Measurements from ENCODE around the gene ZSCAN16. TPM values are rescaled to one million over a fixed set of nuclear protein-coding genes. Genes with fewer than 3 reads are reported as not detected.
A peak's percentile ranks its signal among the peaks of the same experiment; 100 is the strongest.
"Not testable (repeated sequence)": the region's sequence is repeated elsewhere in the genome, so short reads cannot be mapped to it uniquely, and the experiment has no call there.

The ZSCAN16 gene
- polyA plus RNA-seq, 2 donors, result 3.7 to 6.3 TPM

DNA sequence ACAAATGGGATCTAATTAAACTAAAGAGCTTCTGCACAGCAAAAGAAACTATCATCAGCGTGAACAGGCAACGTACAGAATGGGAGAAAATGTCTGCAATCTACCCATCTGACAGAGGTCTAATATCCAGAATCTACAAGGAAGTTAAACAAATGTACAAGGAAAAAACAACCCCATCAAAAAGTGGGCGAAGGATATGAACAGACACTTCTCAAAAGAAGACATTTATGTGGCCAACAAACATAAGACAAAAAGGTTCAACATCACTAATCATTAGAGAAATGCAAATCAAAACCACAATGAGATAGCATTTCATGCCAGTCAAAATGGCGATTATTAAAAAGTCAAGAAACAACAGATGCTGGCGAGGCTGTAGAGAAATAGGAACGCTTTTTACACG, 22.2 kb upstream of the ZSCAN16 start:
- H3K27ac ChIP-seq (ENCODE audit: low read depth in 2 of 2, low read length in 1 of 2); H3K4me1 ChIP-seq (ENCODE audit: control insufficient read depth in 2 of 2, insufficient read depth in 2 of 2, low read length in 1 of 2); H3K4me3 ChIP-seq (ENCODE audit: low read depth in 1 of 2, low read length in 2 of 2); H3K9me3 ChIP-seq (ENCODE audit: control insufficient read depth in 2 of 2, insufficient read depth in 1 of 2, low read depth in 1 of 2, low read length in 1 of 2); H3K36me3 ChIP-seq (ENCODE audit: control insufficient read depth in 2 of 2, insufficient read depth in 2 of 2, low read length in 1 of 2); H3K27me3 ChIP-seq (ENCODE audit: control insufficient read depth in 1 of 2, insufficient read depth in 2 of 2, low read length in 2 of 2): not testable (repeated sequence)
- WGBS, 2 donors, result 81 to 82% methylated on average over 7 of the region's 7 CpGs

DNA sequence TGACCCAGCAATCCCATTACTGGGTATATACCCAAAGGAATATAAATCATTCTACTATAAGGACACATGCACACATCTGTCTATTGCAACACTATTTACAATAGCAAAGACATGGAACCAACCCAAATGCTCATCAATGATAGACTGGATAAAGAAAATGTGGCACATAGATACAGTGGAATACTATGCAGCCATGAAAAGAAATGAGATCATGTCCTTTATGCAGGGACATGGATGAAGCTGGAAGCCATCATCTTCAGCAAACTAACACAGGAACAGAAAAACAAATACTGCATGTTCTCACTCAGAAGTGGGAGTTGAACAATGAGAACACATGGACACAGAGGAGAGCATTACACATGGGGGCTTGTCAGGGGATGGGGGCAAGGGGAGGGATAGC, 21.7 kb upstream of the ZSCAN16 start:
- H3K4me1 ChIP-seq (ENCODE audit: control insufficient read depth in 2 of 2, insufficient read depth in 2 of 2, low read length in 1 of 2), result not testable (repeated sequence)

DNA sequence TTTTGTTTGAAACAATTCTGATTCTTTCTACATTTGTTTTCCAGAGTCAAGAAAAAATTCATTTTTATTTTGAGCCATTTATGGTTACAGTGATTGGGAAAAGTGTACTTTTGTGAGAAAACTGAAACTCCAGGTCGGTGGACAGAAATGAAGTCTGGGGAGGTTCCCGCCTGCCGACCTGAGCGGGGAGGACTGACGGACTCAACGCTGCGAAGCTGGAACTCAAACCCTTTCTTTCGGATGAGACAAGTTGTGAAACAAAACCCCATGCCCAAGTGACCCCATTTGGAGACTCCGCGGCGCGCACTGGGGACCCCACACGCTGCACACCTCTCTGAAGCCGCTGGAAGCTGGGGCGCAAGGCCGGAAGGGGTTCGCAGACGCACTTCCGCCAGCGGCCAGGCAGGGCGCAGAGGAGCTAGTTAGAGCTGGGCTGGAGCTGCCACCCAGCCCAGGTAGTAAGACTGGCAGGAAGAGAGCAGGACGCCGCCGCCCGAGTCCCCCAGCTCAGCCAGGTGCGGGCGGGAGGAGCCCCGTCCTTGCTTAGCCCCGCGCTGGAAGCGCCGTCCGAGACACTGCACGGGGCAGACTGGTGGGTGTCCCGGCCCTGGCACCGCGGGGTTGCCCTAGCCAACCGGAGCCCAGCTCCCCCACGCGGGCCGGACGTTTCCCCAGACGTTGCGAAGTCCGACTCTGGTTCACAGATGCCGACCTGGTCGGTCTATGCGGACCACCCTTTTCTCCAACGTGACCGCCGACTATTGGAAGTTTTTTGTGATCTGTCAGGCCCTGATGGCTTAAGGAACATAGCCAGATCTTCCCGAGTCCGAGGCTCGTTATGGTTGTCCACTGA, 19.8 kb upstream of the ZSCAN16 start:
- Histone ChIP-seq H3K27ac (ENCODE audit: low read depth in 2 of 2, low read length in 1 of 2) (peak overlapping the region; percentile 81 to 92), H3K27me3 (ENCODE audit: control insufficient read depth in 1 of 2, insufficient read depth in 2 of 2, low read length in 2 of 2) (no peaks in the 10 kb centered on the region)

More for the DNA sequence above, 21.7 kb upstream of the ZSCAN16 start:
- H3K4me3 ChIP-seq (ENCODE audit: low read depth in 1 of 2, low read length in 2 of 2); H3K9me3 ChIP-seq (ENCODE audit: control insufficient read depth in 2 of 2, insufficient read depth in 1 of 2, low read depth in 1 of 2, low read length in 1 of 2); H3K36me3 ChIP-seq (ENCODE audit: control insufficient read depth in 2 of 2, insufficient read depth in 2 of 2, low read length in 1 of 2); H3K27me3 ChIP-seq (ENCODE audit: control insufficient read depth in 1 of 2, insufficient read depth in 2 of 2, low read length in 2 of 2); H3K27ac ChIP-seq (ENCODE audit: low read depth in 2 of 2, low read length in 1 of 2): not testable (repeated sequence)

DNA sequence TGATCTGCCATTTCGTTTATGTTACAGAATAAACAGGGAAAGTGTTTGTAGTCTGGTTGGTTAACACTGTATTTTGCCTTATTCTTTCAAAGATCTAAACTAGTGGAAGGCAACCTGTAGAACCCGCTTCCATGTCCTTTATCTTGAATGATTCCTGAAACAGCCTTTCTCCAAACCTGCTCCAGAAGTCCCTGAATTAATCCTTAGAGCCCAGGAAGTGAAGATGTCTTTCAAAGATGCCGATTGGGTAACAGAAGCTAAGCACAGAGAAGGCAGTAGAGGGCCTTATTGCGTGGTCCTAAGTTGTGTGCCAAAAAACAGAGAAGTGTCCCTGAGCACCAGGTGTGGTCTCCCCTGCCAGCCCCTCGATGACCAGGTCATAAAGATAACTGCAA, 19.2 kb upstream of the ZSCAN16 start:
- no peaks in the 10 kb centered on the region for H3K9me3 ChIP-seq (ENCODE audit: control insufficient read depth in 2 of 2, insufficient read depth in 1 of 2, low read depth in 1 of 2, low read length in 1 of 2)
- 26% methylated on average over 5 of the region's 5 CpGs for WGBS, 2 donors
- H3K36me3 ChIP-seq (ENCODE audit: control insufficient read depth in 2 of 2, insufficient read depth in 2 of 2, low read length in 1 of 2), result no peaks in the 10 kb centered on the region
- H3K4me1 ChIP-seq (ENCODE audit: control insufficient read depth in 2 of 2, insufficient read depth in 2 of 2, low read length in 1 of 2), result no peaks in the 10 kb centered on the region
- H3K27me3 ChIP-seq (ENCODE audit: control insufficient read depth in 1 of 2, insufficient read depth in 2 of 2, low read length in 2 of 2), result no peaks in the 10 kb centered on the region
- H3K4me3 ChIP-seq (ENCODE audit: low read depth in 1 of 2, low read length in 2 of 2), result peak overlapping the region; percentile 77 to 89
- peak overlapping the region in 1 of 2 donors; percentile 92 for H3K27ac ChIP-seq (ENCODE audit: low read depth in 2 of 2, low read length in 1 of 2)

More for the DNA sequence above, 19.8 kb upstream of the ZSCAN16 start:
- Histone ChIP-seq H3K4me3 (ENCODE audit: low read depth in 1 of 2, low read length in 2 of 2) (peak overlapping the region; percentile 77 to 89), H3K9me3 (ENCODE audit: control insufficient read depth in 2 of 2, insufficient read depth in 1 of 2, low read depth in 1 of 2, low read length in 1 of 2) (no peaks in the 10 kb centered on the region), H3K36me3 (ENCODE audit: control insufficient read depth in 2 of 2, insufficient read depth in 2 of 2, low read length in 1 of 2) (no peaks in the 10 kb centered on the region), H3K4me1 (ENCODE audit: control insufficient read depth in 2 of 2, insufficient read depth in 2 of 2, low read length in 1 of 2) (no peaks in the 10 kb centered on the region)
- WGBS, 2 donors, result 1% methylated on average over 54 of the region's 54 CpGs

DNA sequence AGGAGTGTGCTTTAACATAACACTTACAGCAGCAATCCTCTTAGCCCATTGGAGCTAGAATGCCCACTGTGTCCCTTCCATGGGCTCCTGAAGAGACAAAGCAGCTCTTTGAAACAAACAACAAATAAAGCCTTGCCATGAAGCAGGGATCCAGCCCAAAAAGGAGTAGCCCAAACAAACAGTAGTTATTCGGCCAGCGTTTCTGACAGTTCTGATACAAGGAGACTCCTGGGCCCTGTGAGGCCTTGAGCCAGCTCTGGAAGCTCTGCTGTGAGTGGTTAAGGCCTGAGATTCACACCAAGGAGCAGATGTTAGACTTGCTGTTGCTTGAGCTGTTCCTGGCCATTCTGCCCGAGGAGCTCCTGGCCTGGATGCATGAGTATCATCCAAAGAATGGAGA, 16.9 kb upstream of the ZSCAN16 start:
- Histone ChIP-seq H3K36me3 (ENCODE audit: control insufficient read depth in 2 of 2, insufficient read depth in 2 of 2, low read length in 1 of 2) (no peaks in the 10 kb centered on the region), H3K4me3 (ENCODE audit: low read depth in 1 of 2, low read length in 2 of 2) (no peak overlapping the region), H3K27ac (ENCODE audit: low read depth in 2 of 2, low read length in 1 of 2) (no peak overlapping the region), H3K9me3 (ENCODE audit: control insufficient read depth in 2 of 2, insufficient read depth in 1 of 2, low read depth in 1 of 2, low read length in 1 of 2) (no peaks in the 10 kb centered on the region), H3K4me1 (ENCODE audit: control insufficient read depth in 2 of 2, insufficient read depth in 2 of 2, low read length in 1 of 2) (no peaks in the 10 kb centered on the region), H3K27me3 (ENCODE audit: control insufficient read depth in 1 of 2, insufficient read depth in 2 of 2, low read length in 2 of 2) (no peaks in the 10 kb centered on the region)
- WGBS, 2 donors, result 82 to 83% methylated on average over 3 of the region's 3 CpGs

DNA sequence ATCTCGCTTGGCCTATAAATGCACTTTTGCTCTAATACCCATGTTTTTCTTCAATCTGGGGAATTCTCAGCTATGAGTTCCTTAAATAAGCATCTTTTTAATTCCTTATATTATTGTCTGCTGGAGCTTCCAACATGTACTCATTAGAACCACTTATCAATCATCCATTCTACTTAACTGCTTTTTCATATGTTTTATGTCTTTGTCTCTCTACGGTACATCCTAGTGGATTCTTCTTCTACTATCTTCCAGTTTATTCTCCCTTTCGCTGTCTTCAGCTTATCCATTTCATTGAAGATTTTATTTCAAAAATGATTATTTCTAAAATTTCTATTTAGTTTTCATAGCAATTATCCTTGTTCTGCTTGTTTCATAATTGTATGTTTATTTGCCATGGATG, 12.4 kb upstream of the ZSCAN16 start:
- WGBS, 2 donors, result 77 to 92% methylated on average over 3 of the region's 3 CpGs
- H3K4me3 ChIP-seq (ENCODE audit: low read depth in 1 of 2, low read length in 2 of 2), result no peak overlapping the region
- no peaks in the 10 kb centered on the region for H3K4me1 ChIP-seq (ENCODE audit: control insufficient read depth in 2 of 2, insufficient read depth in 2 of 2, low read length in 1 of 2)
- H3K27me3 ChIP-seq (ENCODE audit: control insufficient read depth in 1 of 2, insufficient read depth in 2 of 2, low read length in 2 of 2), result no peaks in the 10 kb centered on the region
- H3K27ac ChIP-seq (ENCODE audit: low read depth in 2 of 2, low read length in 1 of 2), result no peak overlapping the region
- no peaks in the 10 kb centered on the region for H3K9me3 ChIP-seq (ENCODE audit: control insufficient read depth in 2 of 2, insufficient read depth in 1 of 2, low read depth in 1 of 2, low read length in 1 of 2)
- no peaks in the 10 kb centered on the region for H3K36me3 ChIP-seq (ENCODE audit: control insufficient read depth in 2 of 2, insufficient read depth in 2 of 2, low read length in 1 of 2)

DNA sequence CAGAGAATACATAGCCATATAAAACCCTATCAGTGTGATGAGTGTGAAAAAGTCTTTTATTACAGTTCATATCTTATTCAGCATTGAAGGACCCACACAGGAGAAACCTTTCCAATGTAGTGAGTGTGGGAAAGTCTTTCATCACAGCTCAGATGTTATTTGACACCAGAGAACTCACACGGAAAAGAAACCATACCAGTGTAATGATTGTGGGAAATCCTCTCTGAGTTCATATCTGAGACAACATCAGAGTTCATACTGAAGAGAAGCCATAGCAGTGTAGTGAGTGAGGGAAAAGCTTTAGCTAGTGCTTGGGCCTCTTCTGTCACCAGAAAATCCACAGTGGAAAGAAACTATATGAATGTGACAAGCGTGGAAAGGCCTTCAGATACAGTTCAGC, 8.6 kb upstream of the ZSCAN16 start:
- Histone ChIP-seq H3K27me3 (ENCODE audit: control insufficient read depth in 1 of 2, insufficient read depth in 2 of 2, low read length in 2 of 2) (no peaks in the 10 kb centered on the region), H3K27ac (ENCODE audit: low read depth in 2 of 2, low read length in 1 of 2) (no peak overlapping the region), H3K4me1 (ENCODE audit: control insufficient read depth in 2 of 2, insufficient read depth in 2 of 2, low read length in 1 of 2) (no peaks in the 10 kb centered on the region), H3K4me3 (ENCODE audit: low read depth in 1 of 2, low read length in 2 of 2) (no peak overlapping the region), H3K36me3 (ENCODE audit: control insufficient read depth in 2 of 2, insufficient read depth in 2 of 2, low read length in 1 of 2) (no peaks in the 10 kb centered on the region), H3K9me3 (ENCODE audit: control insufficient read depth in 2 of 2, insufficient read depth in 1 of 2, low read depth in 1 of 2, low read length in 1 of 2) (no peaks in the 10 kb centered on the region)
- WGBS, 2 donors, result 76 to 80% methylated on average over 2 of the region's 2 CpGs

DNA sequence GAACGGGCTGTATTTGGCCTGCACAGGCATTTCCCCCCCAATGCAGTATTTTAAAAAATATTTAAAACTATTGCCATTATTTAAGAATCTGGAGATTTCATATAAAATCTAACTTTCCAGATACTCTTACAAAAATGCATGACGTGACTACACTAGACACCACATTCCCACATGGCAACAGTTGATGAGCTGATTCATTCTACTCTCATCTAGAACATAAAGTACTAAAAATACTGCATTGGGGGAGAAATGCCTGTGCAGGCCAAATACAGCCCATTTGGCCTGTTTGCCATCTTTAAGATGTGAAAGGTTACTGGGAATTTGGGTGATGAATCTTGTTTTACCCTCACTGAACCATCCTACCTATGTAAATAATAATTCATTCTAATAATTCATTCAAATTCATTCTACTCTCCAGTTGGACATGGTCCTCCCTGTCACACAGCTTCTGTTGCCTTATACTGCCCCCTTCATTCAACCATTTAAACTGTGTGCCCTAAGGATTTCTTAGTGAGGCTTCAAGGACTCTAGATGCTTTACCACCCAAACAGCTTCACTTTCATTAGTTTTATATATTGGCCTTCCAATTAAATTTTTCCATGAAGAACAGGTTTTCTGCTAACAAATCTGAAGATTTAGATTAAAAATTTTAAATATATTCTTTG, 6.9 kb upstream of the ZSCAN16 start:
- H3K9me3 ChIP-seq (ENCODE audit: control insufficient read depth in 2 of 2, insufficient read depth in 1 of 2, low read depth in 1 of 2, low read length in 1 of 2), result no peaks in the 10 kb centered on the region
- 90 to 94% methylated on average over 2 of the region's 2 CpGs for WGBS, 2 donors
- H3K36me3 ChIP-seq (ENCODE audit: control insufficient read depth in 2 of 2, insufficient read depth in 2 of 2, low read length in 1 of 2), result no peaks in the 10 kb centered on the region
- no peaks in the 10 kb centered on the region for H3K27me3 ChIP-seq (ENCODE audit: control insufficient read depth in 1 of 2, insufficient read depth in 2 of 2, low read length in 2 of 2)
- H3K4me1 ChIP-seq (ENCODE audit: control insufficient read depth in 2 of 2, insufficient read depth in 2 of 2, low read length in 1 of 2), result no peaks in the 10 kb centered on the region
- no peak overlapping the region for H3K4me3 ChIP-seq (ENCODE audit: low read depth in 1 of 2, low read length in 2 of 2)
- no peak overlapping the region for H3K27ac ChIP-seq (ENCODE audit: low read depth in 2 of 2, low read length in 1 of 2)

DNA sequence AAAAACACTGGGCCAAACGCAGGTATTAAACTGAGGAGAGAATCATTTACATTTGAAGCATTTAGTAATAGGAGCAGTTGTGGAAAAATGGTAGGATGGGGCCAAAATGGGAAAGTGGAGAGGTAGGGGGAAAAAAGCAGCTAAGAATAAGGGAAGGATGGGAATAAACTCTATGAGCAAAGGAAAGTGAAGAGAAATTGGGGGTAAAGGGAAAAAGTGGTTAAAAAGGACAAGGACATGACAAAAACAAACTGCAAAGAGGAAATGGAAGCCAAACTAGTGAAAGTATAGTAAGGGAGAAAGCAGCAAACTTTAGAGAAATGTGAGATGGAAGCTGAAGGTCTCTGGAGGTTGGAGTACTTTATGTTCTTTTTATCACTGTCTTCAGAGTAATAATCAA, 6.2 kb upstream of the ZSCAN16 start:
- H3K27me3 ChIP-seq (ENCODE audit: control insufficient read depth in 1 of 2, insufficient read depth in 2 of 2, low read length in 2 of 2), result no peaks in the 10 kb centered on the region
- H3K36me3 ChIP-seq (ENCODE audit: control insufficient read depth in 2 of 2, insufficient read depth in 2 of 2, low read length in 1 of 2), result no peaks in the 10 kb centered on the region
- 67 to 76% methylated on average over 1 of the region's 1 CpG for WGBS, 2 donors
- H3K4me3 ChIP-seq (ENCODE audit: low read depth in 1 of 2, low read length in 2 of 2), result no peak overlapping the region
- no peaks in the 10 kb centered on the region for H3K9me3 ChIP-seq (ENCODE audit: control insufficient read depth in 2 of 2, insufficient read depth in 1 of 2, low read depth in 1 of 2, low read length in 1 of 2)
- no peak overlapping the region for H3K27ac ChIP-seq (ENCODE audit: low read depth in 2 of 2, low read length in 1 of 2)
- no peaks in the 10 kb centered on the region for H3K4me1 ChIP-seq (ENCODE audit: control insufficient read depth in 2 of 2, insufficient read depth in 2 of 2, low read length in 1 of 2)

DNA sequence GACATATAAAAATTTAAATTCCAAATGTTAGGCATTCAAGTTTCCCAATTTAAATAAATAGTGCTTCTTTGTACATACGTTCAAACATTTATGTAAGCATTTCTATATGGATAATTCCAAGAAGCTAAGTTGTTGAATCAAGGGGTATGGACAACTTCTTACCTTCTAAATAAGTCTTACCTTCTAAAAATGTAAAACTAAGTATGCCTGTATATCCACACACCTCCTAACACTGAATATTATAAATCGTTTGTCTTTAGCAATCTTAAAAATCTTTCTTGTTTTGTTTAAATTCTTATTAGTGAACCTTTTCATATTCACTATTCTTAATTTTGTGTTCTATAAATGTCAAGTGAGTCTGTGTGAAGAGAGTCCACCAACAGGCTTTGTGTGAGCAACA, 2.5 kb upstream of the ZSCAN16 start:
- Histone ChIP-seq H3K27me3 (ENCODE audit: control insufficient read depth in 1 of 2, insufficient read depth in 2 of 2, low read length in 2 of 2) (no peaks in the 10 kb centered on the region), H3K4me1 (ENCODE audit: control insufficient read depth in 2 of 2, insufficient read depth in 2 of 2, low read length in 1 of 2) (peaks cover 0 to 2% of the 10 kb centered on the region in 2 donors), H3K36me3 (ENCODE audit: control insufficient read depth in 2 of 2, insufficient read depth in 2 of 2, low read length in 1 of 2) (peaks cover 0 to 3% of the 10 kb centered on the region in 2 donors), H3K9me3 (ENCODE audit: control insufficient read depth in 2 of 2, insufficient read depth in 1 of 2, low read depth in 1 of 2, low read length in 1 of 2) (no peaks in the 10 kb centered on the region), H3K27ac (ENCODE audit: low read depth in 2 of 2, low read length in 1 of 2) (no peak overlapping the region), H3K4me3 (ENCODE audit: low read depth in 1 of 2, low read length in 2 of 2) (no peak overlapping the region)
- 91 to 94% methylated on average over 2 of the region's 2 CpGs for WGBS, 2 donors
